ENCODE results near the gene AP1G2. TPM values are rescaled to one million over a fixed set of nuclear protein-coding genes. Genes with fewer than 3 reads are reported as not detected.

Gene AP1G2
- total RNA-seq, result 10.1 and 15.0 TPM in 2 replicates

DNA sequence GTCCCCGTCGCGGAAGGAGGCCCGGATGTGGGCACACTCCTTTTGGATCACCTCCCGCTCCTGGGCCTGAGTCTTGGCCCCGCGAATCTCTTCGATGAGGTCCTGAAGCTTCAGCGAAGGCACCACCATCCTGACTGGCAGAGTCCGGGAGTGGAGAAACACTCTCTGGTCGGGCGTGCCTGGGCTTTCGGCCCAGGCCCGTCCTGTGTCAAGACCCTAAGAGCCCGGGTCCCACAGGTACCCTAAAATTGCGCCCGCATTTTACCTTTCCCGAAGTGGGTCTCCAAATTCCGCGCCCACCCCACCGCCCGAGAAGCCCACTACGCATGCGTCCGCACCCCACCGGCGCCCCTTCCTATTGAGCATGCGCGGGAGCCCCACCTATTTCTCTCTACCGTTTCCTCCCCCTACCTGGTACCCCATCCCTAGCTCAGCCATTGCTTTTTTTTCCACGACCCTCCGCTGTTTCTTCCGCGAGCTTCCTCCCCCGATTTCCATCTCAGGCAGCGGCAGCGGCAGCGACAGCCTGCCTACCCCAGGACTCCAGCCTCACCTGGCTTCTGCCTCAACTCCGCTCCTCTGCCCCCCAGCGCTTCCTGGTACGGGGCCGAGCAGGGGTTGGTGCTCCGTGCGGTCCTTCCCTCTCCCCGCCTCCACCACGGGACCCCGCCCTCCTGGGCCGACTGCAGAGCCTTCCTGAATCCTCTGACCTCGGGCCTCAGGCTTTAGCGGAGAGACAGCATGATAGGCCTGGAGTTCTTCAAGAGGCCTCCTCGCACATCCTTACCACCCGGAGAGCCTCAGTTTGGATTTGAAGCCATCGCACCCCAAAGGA is at the start of gene AP1G2:
TSS of gene AP1G2 (minus strand) at position 606 of the 835 bp plus-strand sequence. CDS start at position 129, 477 bp downstream.

DNA sequence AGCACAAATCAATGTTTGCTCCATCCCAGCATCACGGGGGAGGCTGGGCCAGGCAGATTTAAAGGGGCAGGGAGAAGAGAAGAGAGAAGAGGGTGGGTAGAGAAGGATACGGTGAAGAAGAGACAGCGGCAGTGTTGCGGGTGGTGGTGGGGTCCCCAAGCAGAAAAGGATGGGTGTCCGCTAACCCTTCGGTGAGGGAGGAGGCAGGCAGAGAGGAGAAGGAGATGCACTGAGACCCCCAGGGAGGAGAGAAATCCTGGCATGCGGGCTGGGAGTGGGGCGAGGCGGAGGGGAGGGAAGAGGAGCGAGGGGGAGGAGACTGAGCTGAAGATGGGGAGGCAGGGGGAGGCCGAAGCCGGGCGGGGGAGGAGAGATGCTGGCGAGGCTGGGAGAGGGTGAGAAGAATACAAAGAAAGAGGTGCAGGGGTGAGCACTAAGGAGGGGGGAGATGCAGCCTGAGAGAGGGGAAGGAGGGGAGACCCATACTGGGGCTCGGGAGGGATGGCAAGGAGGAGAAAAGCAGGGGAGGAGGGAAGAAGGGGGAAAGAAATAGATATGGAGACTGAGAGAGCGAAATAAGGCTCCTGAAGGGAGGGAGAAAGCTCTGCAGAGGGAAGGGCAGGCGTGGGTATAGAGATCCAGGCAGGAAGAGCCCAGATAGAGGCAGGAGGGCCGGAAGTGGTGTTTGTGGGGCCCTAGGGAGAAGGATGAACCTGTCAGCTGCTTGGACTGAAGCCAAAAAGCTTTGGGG is 11.1 kb upstream of the AP1G2 start, which contains the start of gene JPH4:
TSS of gene JPH4 (minus strand) at position 231 of the 751 bp plus-strand sequence. CDS start 1,337 bp downstream, outside the sequence.

GRCh38 chr14:23555882-23556699 is 11.5 kb downstream of the AP1G2 start, which contains the start of gene THTPA:
Gene THTPA, plus strand, starts transcription at chr14:23556271. Its CDS starts 487 bp downstream, at chr14:23556758.

GRCh38 chr14:23551266-23552028 is 16.1 kb downstream of the AP1G2 start, which contains the start of gene ZFHX2:
Gene ZFHX2, minus strand, starts transcription at chr14:23551765. Its CDS starts 16,440 bp downstream, at chr14:23535325.

Other genes starting within 250 kb of the AP1G2 start
- 85.4 and 91.9 TPM in 2 replicates for gene PABPN1, start 246.3 kb downstream of the AP1G2 start, total RNA-seq
- 13.2 and 16.7 TPM in 2 replicates for gene SLC22A17, start 214.9 kb downstream of the AP1G2 start, total RNA-seq
- gene EFS, start 202.6 kb downstream of the AP1G2 start, total RNA-seq, result 0.47 and 8.3 TPM in 2 replicates
- gene IL25, start 195.0 kb downstream of the AP1G2 start, total RNA-seq, result not detected in 2 replicates
- 0.94 TPM in 1 of 2 replicates, not detected in the other for gene CMTM5, start 190.7 kb downstream of the AP1G2 start, total RNA-seq
- not detected in 2 replicates for gene MYH6, start 159.5 kb downstream of the AP1G2 start, total RNA-seq
- gene MYH7, start 132.1 kb downstream of the AP1G2 start, total RNA-seq, result not detected in 2 replicates
- 45.7 and 60.6 TPM in 2 replicates for gene NGDN, start 98.1 kb downstream of the AP1G2 start, total RNA-seq
- 0.09 and 0.32 TPM in 2 replicates for gene ZFHX2, start 16.0 kb downstream of the AP1G2 start, total RNA-seq
- 14.8 and 25.4 TPM in 2 replicates for gene THTPA, start 11.5 kb downstream of the AP1G2 start, total RNA-seq
- gene JPH4, start 11.0 kb upstream of the AP1G2 start, total RNA-seq, result under 0.01 TPM in 1 of 2 replicates, not detected in the other
- 0.17 and 0.79 TPM in 2 replicates for gene DHRS2, start 68.6 kb upstream of the AP1G2 start, total RNA-seq

Data from bronchial smooth muscle cell (primary cell).